ENCODE measurements around the gene SLC25A31. TPM values are rescaled to one million over a fixed set of nuclear protein-coding genes. Genes with fewer than 3 reads are reported as not detected.

Gene SLC25A31
- total RNA-seq, 1 donor from 2014 or later, result not detected

DNA sequence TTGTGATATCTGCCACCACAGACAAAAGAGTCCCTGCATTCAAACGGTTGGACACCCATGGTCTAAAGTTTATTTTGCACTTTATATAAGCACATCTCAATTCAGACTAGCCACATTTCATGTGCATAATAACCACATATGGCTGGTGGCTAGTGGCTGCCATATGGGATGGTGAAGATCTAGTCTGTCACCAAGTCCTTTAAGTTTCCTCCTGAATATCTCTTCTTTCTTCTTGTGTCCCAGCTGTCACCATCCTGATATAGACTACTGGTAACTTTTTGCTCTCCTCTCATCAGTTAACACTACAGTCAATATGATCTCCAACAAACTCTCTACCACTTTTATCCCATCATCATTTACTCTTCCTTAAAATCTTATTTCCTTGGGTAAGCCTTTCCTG is 61.2 kb downstream of the SLC25A31 start:
- Histone ChIP-seq H3K27ac (no peak overlapping the region), H3K36me3 (no peaks in the 10 kb centered on the region), H3K4me3 (no peak overlapping the region), H3K27me3 (no peaks in the 10 kb centered on the region), H3K4me1 (no peaks in the 10 kb centered on the region), H3K9me3 (no peaks in the 10 kb centered on the region)
- no peak for DNase-seq (ENCODE audit: low spot score in 2 of 2)
- TF ChIP-seq CTCF (IDR thresholded peaks at IDR 0.05), result no peak
- intact Hi-C loops (cut with DNase I), result no loop called here

GRCh38 chr4:127793528-127793927 is 63.3 kb downstream of the SLC25A31 start:
- Histone ChIP-seq H3K27me3 (no peaks in the 10 kb centered on the region), H3K36me3 (no peaks in the 10 kb centered on the region), H3K27ac (no peak overlapping the region), H3K4me3 (no peak overlapping the region), H3K4me1 (no peaks in the 10 kb centered on the region), H3K9me3 (no peaks in the 10 kb centered on the region)
- intact Hi-C loops (cut with DNase I), result no loop called here
- no peak for TF ChIP-seq CTCF (IDR thresholded peaks at IDR 0.05)
- DNase-seq (ENCODE audit: low spot score in 2 of 2), result no peak

- H3K9me3 ChIP-seq, result no peaks in the 10 kb centered on the region
- intact Hi-C loops (cut with DNase I), result no loop called here
Measured at GRCh38 chr4:127799711-127800110, 69.5 kb downstream of the SLC25A31 start.

DNA sequence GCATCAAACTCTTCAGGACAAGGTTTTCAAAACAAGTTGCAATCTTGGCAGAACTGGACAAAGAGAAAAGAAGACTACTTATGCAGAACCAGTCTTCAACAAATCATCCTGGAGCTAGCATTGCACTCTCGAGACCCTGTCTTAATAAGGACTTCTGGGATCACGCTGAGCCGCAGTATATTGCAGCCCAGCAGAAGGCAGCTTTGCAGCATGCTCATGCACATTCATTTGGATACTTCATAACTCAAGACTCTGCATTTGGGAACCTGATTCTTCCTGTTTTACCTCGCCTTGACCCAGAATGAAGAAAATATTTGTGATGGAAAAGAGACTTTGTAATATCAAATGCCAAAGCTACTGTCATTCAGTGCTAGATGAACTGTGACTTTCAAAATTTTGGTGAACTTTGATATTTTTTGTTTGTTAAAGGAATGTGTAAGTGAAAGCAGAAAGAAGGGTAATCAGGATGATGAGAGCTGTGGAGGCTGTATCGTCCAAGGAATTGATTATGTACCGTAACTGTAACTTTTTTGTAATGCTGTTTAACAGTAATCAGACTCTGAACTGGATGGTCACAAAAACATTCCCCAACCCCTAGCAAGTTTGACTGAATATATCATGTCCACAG is 79.1 kb downstream of the SLC25A31 start:
- Histone ChIP-seq H3K27ac (no peak overlapping the region), H3K4me1 (no peaks in the 10 kb centered on the region), H3K36me3 (peaks cover 3 to 32% of the 10 kb centered on the region in 2 donors), H3K27me3 (no peaks in the 10 kb centered on the region), H3K9me3 (no peaks in the 10 kb centered on the region), H3K4me3 (no peak overlapping the region)
- intact Hi-C loops (cut with DNase I), result no loop called here
- DNase-seq (ENCODE audit: low spot score in 2 of 2), result no peak
- no peak for TF ChIP-seq CTCF (IDR thresholded peaks at IDR 0.05)

More at GRCh38 chr4:127799711-127800110, 69.5 kb downstream of the SLC25A31 start:
- no peaks in the 10 kb centered on the region for H3K27me3 ChIP-seq
- no peaks in the 10 kb centered on the region for H3K4me1 ChIP-seq
- TF ChIP-seq CTCF (IDR thresholded peaks at IDR 0.05), result no peak
- H3K4me3 ChIP-seq, result no peak overlapping the region
- H3K27ac ChIP-seq, result no peak overlapping the region
- H3K36me3 ChIP-seq, result peaks cover 0 to 6% of the 10 kb centered on the region in 2 donors
- DNase-seq (ENCODE audit: low spot score in 2 of 2), result no peak

DNA sequence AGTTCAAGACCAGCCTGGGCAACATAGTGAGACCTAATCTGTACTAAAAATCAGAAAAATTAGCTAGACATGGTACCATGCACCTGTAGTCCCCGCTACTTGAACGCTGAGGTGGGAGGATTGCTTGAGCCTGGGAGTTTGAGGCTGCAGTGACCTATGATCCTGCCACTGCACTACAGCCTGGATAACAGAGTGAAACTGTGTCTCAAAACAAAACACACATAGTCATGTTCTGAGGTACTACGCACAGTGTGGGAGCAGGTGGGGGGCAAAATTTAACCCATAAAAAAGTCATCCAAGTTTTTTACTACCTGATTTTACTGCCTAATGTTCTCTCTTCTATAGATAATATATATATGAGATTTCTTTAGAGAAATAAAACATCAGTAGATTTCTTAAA is 80.4 kb downstream of the SLC25A31 start:
- Histone ChIP-seq H3K27me3 (no peaks in the 10 kb centered on the region), H3K4me1 (no peaks in the 10 kb centered on the region), H3K36me3 (peaks cover 3 to 24% of the 10 kb centered on the region in 2 donors), H3K4me3 (no peak overlapping the region), H3K27ac (no peak overlapping the region), H3K9me3 (no peaks in the 10 kb centered on the region)
- no peak for TF ChIP-seq CTCF (IDR thresholded peaks at IDR 0.05)
- intact Hi-C loops (cut with DNase I), result no loop called here
- DNase-seq (ENCODE audit: low spot score in 2 of 2), result no peak

- intact Hi-C loops (cut with DNase I), result no loop called here
- Histone ChIP-seq H3K4me1 (no peaks in the 10 kb centered on the region), H3K4me3 (no peak overlapping the region), H3K9me3 (no peaks in the 10 kb centered on the region), H3K36me3 (peaks cover 12 to 35% of the 10 kb centered on the region in 2 donors), H3K27me3 (no peaks in the 10 kb centered on the region), H3K27ac (no peak overlapping the region)
- DNase-seq (ENCODE audit: low spot score in 2 of 2), result no peak
- TF ChIP-seq CTCF (IDR thresholded peaks at IDR 0.05), result no peak
Measured at GRCh38 chr4:127822430-127822829, 92.2 kb downstream of the SLC25A31 start.
